ENCODE measurements around the gene HNRNPK.

DNA sequence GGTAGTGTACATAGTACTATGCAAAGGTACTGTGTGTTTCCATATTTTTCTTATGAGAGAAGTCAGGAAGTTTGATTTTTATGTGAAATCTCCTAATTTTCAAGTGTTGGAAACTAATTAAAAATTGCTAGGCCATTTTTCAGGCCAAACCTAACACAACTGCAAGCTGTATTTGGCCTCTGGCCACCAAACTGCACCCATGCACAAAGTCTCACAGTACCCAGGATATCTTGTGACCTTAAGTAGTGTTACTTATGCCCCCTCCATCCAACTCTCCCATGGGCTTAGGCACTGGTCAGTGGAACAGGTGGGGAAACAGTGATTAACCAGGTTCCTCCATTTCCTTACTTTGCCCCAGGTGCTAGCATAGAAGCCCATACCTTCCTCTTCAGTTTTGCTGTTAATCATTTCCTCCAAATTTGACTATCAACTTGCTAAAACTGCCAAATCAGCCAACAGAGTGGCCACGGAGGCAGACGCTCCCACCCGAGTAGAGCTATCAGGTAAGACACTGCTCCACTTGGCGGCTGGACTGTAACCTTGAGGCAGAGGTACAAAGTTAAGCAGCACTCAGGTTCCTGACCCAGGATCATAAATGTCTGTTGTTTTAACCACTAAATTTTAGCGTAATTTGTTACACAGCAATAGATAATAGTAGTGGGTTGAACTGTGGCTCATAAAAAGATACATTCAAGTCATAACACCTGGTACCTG is 39.3 kb downstream of the HNRNPK start:
- TF ChIP-seq, protein P1, sequence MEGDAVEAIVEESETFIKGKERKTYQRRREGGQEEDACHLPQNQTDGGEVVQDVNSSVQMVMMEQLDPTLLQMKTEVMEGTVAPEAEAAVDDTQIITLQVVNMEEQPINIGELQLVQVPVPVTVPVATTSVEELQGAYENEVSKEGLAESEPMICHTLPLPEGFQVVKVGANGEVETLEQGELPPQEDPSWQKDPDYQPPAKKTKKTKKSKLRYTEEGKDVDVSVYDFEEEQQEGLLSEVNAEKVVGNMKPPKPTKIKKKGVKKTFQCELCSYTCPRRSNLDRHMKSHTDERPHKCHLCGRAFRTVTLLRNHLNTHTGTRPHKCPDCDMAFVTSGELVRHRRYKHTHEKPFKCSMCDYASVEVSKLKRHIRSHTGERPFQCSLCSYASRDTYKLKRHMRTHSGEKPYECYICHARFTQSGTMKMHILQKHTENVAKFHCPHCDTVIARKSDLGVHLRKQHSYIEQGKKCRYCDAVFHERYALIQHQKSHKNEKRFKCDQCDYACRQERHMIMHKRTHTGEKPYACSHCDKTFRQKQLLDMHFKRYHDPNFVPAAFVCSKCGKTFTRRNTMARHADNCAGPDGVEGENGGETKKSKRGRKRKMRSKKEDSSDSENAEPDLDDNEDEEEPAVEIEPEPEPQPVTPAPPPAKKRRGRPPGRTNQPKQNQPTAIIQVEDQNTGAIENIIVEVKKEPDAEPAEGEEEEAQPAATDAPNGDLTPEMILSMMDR (IDR thresholded peaks at IDR 0.05; ENCODE audit: insufficient read depth, low read length): no peak
- TF ChIP-seq, protein P2, sequence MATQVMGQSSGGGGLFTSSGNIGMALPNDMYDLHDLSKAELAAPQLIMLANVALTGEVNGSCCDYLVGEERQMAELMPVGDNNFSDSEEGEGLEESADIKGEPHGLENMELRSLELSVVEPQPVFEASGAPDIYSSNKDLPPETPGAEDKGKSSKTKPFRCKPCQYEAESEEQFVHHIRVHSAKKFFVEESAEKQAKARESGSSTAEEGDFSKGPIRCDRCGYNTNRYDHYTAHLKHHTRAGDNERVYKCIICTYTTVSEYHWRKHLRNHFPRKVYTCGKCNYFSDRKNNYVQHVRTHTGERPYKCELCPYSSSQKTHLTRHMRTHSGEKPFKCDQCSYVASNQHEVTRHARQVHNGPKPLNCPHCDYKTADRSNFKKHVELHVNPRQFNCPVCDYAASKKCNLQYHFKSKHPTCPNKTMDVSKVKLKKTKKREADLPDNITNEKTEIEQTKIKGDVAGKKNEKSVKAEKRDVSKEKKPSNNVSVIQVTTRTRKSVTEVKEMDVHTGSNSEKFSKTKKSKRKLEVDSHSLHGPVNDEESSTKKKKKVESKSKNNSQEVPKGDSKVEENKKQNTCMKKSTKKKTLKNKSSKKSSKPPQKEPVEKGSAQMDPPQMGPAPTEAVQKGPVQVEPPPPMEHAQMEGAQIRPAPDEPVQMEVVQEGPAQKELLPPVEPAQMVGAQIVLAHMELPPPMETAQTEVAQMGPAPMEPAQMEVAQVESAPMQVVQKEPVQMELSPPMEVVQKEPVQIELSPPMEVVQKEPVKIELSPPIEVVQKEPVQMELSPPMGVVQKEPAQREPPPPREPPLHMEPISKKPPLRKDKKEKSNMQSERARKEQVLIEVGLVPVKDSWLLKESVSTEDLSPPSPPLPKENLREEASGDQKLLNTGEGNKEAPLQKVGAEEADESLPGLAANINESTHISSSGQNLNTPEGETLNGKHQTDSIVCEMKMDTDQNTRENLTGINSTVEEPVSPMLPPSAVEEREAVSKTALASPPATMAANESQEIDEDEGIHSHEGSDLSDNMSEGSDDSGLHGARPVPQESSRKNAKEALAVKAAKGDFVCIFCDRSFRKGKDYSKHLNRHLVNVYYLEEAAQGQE (IDR thresholded peaks at IDR 0.05; ENCODE audit: insufficient replicate concordance, low read depth): no peak
- no peak for TF ChIP-seq SPI1 (IDR thresholded peaks at IDR 0.05; ENCODE audit: borderline replicate concordance, low read depth)

Measured in HL-60 (cell line).